ENCODE data around the gene RGL4.

DNA sequence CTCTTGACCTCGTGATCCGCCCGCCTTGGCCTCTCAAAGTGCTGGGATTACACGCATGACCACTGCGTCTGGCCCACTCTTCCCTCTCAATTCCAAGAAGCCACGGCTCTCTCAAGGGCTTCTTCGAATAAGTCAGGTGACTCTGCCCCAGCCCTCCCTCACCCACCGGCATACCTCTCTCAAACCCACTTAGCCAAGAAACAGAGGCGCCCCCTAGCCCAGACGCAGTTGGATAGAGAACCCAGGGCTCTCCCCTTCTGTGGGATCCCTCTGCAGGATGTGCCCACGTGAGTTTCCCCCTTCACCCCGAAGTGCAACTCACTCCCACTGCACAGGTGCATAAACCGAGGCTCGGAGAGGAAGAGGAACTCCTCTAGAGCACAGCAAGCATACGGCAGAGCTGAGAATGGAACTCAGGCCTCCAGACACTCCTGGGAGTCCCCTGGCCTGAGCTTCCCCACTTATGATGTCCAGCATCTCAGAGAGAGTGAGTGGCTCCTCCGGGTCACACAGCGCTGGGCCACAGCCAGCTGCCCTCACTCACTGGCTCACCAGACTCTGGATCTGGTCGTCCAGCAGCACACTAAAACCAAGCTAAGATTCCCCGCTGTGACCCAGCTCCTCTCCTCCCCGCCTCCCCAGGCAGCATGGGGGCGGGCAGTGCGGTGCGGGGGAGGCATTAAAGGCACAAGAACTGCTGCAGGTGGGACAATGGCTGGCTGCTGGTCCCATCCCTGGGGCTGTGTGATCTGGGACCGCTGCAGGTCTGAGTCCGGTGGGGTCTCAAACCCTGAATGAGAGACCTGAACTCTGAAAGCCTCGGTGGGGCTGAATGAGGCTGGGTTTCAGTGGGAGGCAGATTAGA lies 16.8 kb upstream of the RGL4 start:
- TF ChIP-seq, protein P1, sequence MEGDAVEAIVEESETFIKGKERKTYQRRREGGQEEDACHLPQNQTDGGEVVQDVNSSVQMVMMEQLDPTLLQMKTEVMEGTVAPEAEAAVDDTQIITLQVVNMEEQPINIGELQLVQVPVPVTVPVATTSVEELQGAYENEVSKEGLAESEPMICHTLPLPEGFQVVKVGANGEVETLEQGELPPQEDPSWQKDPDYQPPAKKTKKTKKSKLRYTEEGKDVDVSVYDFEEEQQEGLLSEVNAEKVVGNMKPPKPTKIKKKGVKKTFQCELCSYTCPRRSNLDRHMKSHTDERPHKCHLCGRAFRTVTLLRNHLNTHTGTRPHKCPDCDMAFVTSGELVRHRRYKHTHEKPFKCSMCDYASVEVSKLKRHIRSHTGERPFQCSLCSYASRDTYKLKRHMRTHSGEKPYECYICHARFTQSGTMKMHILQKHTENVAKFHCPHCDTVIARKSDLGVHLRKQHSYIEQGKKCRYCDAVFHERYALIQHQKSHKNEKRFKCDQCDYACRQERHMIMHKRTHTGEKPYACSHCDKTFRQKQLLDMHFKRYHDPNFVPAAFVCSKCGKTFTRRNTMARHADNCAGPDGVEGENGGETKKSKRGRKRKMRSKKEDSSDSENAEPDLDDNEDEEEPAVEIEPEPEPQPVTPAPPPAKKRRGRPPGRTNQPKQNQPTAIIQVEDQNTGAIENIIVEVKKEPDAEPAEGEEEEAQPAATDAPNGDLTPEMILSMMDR (IDR thresholded peaks at IDR 0.05), result no peak
- no peak for TF ChIP-seq POLR2A (IDR thresholded peaks at IDR 0.05)

Measured in ovary (tissue), 3 donors.